Measurements from ENCODE around the gene SYNPO. TPM values are rescaled to one million over a fixed set of nuclear protein-coding genes. Genes with fewer than 3 reads are reported as not detected.

SYNPO gene
- polyA plus RNA-seq, 2 of the 4 experiments (the other 2 are of a cell fraction): 13.7 to 33.9 TPM

GRCh38 chr5:150651924-150652671, 11.6 kb downstream of the SYNPO start:
- POLR2A ChIA-PET: interaction anchor here (1.4 to 2.1 kb wide), 3 partner anchors 10 to 25 kb away, joined by 4 to 12 read pairs (median 5); no protein-coding TSS in a partner anchor
- ATAC-seq: no peak
- DNase-seq (ENCODE audit: low read depth in 1 of 2, low spot score in 1 of 2): no peak
- 83% methylated on average over 13 of the region's 13 CpGs for WGBS (ENCODE audit: missing lambda C conversion rate)
- Histone ChIP-seq H3K4me2 (no peak overlapping the region), H3K9me3 (no peaks in the 10 kb centered on the region), H3K4me1 (peaks cover 41% of the 10 kb centered on the region), H3K27ac (peak overlapping the region in 1 of 2 experiments; percentile 59; a peak in 3 of 6 replicates), H3K4me3 (no peak overlapping the region)
- CTCF ChIA-PET: interaction anchor here (0.7 to 11.2 kb wide), 8 partner anchors 9 to 91 kb away, joined by 3 to 143 read pairs (median 6); partner anchors contain the start of genes MYOZ3, RBM22 and SYNPO
- no peak for FAIRE-seq
- TF ChIP-seq EHF (CRISPR knock-in tag; IDR thresholded peaks at IDR 0.05) (no peak), NPAS2 (CRISPR knock-in tag; IDR thresholded peaks at IDR 0.05; ENCODE audit: borderline replicate concordance) (no peak), RARB (CRISPR knock-in tag; IDR thresholded peaks at IDR 0.05) (no peak)

- ChIA-PET POLR2A (interaction anchor here (0.6 to 2.1 kb wide), 5 partner anchors 11 to 204 kb away, joined by 3 to 12 read pairs (median 5); partner anchors contain the start of genes RPS14 and SYNPO), CTCF (interaction anchor here (0.9 to 11.2 kb wide), 11 partner anchors 10 to 194 kb away, joined by 4 to 143 read pairs (median 6); partner anchors contain the start of gene SYNPO)
- no peak for ATAC-seq
- Histone ChIP-seq H3K27ac (peak overlapping the region in 1 of 2 experiments; percentile 59; a peak in 3 of 6 replicates), H3K4me2 (no peak overlapping the region), H3K9me3 (no peaks in the 10 kb centered on the region), H3K4me3 (no peak overlapping the region), H3K4me1 (peaks cover 53% of the 10 kb centered on the region)
- FAIRE-seq: no peak
- TF ChIP-seq SMC3 (IDR thresholded peaks at IDR 0.05) (0 out of 3 replicates have a peak, but pooled peaks have one; percentile 12), ZSCAN20 (CRISPR knock-in tag; IDR thresholded peaks at IDR 0.05) (no peak)
- no peak for DNase-seq (ENCODE audit: low read depth in 1 of 2, low spot score in 1 of 2)
- 77% methylated on average over 5 of the region's 5 CpGs for WGBS (ENCODE audit: missing lambda C conversion rate)
Measured at GRCh38 chr5:150653145-150653761, 12.8 kb downstream of the SYNPO start.

DNA sequence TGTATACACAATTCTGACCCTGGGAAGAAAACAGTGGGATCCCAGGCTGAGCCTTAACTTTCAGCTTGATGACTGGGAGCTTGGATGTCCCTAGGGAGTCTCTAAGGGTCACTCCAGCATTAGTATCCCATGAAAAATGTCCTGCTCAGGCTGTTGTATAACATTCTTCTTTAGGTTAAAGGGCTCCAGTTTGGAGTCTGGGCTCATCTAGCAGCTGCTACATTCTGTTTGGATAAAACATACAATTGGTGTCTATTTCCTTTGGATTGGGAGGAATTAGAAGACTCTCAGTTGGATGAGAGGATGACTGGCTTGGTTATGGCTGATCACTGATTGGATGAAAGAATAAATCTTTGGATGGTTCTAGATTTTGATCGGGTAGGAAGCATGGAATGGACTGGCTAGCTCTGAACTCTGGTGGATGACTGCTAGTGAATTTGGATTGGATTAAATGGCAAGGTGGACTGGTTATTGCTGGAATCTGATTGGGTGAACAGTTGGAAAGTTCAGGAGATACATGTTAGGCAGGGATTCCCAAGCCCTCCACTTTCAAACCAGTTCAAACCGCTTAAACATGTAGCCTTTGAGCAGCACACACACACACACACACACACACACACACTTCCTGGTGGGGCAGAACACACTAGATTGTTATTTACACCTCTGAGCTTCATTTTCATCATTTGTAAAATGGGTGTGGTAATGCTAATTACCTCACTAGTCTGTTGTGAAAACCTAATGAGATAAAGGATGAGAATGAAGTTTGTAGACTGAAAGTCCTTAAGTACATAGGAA, 13.5 kb downstream of the SYNPO start:
- 88% methylated on average over 2 of the region's 2 CpGs for WGBS (ENCODE audit: missing lambda C conversion rate)
- ChIA-PET CTCF (interaction anchor here (0.8 to 11.2 kb wide), 10 partner anchors 10 to 195 kb away, joined by 3 to 143 read pairs (median 6); partner anchors contain the start of gene SYNPO), POLR2A (interaction anchor here (0.6 to 2.1 kb wide), 5 partner anchors 12 to 205 kb away, joined by 3 to 12 read pairs (median 5); partner anchors contain the start of genes RPS14 and SYNPO)
- no peak for TF ChIP-seq TFCP2L1 (CRISPR knock-in tag; IDR thresholded peaks at IDR 0.05)
- no peak for DNase-seq (ENCODE audit: low read depth in 1 of 2, low spot score in 1 of 2)
- H3K4me1 ChIP-seq: peaks cover 58% of the 10 kb centered on the region
- H3K4me3 ChIP-seq: no peak overlapping the region
- H3K27ac ChIP-seq: peak overlapping the region in 1 of 2 experiments; percentile 59; a peak in 2 of 6 replicates
- no peak for FAIRE-seq
- H3K4me2 ChIP-seq: no peak overlapping the region
- H3K9me3 ChIP-seq: no peaks in the 10 kb centered on the region
- no peak for ATAC-seq

GRCh38 chr5:150655221-150655620, 14.8 kb downstream of the SYNPO start:
- 89% methylated on average over 3 of the region's 3 CpGs for WGBS (ENCODE audit: missing lambda C conversion rate)
- Histone ChIP-seq H3K4me1 (peaks cover 54% of the 10 kb centered on the region), H3K27ac (peak overlapping the region in 1 of 2 experiments; percentile 96; a peak in 4 of 6 replicates), H3K4me2 (no peak overlapping the region), H3K4me3 (no peak overlapping the region), H3K9me3 (no peaks in the 10 kb centered on the region)
- no peak for FAIRE-seq
- no peak for DNase-seq (ENCODE audit: low read depth in 1 of 2, low spot score in 1 of 2)
- ATAC-seq: no peak
- POLR2A ChIA-PET: interaction anchor here (1.0 kb wide), 1 partner anchor 11 kb away, joined by 4 read pairs; no protein-coding TSS in a partner anchor
- TF ChIP-seq HMGXB4 (CRISPR knock-in tag; IDR thresholded peaks at IDR 0.05; ENCODE audit: borderline replicate concordance): no peak
- TF ChIP-seq MYC (IDR thresholded peaks at IDR 0.05; ENCODE audit: borderline replicate concordance, low read length): no peak
- no peak for TF ChIP-seq KDM5A (IDR thresholded peaks at IDR 0.05)
- no peak for TF ChIP-seq POLR2A (IDR thresholded peaks at IDR 0.05; ENCODE audit: low read length)
- TF ChIP-seq ZC3H11A (IDR thresholded peaks at IDR 0.05): no peak
- no peak for TF ChIP-seq RARB (CRISPR knock-in tag; IDR thresholded peaks at IDR 0.05)
- TF ChIP-seq, protein P1, sequence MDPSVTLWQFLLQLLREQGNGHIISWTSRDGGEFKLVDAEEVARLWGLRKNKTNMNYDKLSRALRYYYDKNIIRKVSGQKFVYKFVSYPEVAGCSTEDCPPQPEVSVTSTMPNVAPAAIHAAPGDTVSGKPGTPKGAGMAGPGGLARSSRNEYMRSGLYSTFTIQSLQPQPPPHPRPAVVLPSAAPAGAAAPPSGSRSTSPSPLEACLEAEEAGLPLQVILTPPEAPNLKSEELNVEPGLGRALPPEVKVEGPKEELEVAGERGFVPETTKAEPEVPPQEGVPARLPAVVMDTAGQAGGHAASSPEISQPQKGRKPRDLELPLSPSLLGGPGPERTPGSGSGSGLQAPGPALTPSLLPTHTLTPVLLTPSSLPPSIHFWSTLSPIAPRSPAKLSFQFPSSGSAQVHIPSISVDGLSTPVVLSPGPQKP (IDR thresholded peaks at IDR 0.05; ENCODE audit: low read depth, low read length): no peak
- no peak for TF ChIP-seq SMC3 (IDR thresholded peaks at IDR 0.05)
- TF ChIP-seq CHD4 (IDR thresholded peaks at IDR 0.05; ENCODE audit: borderline replicate concordance): no peak
- CTCF ChIA-PET: interaction anchor here (1.0 to 11.2 kb wide), 9 partner anchors 8 to 196 kb away, joined by 3 to 143 read pairs (median 6); partner anchors contain the start of gene SYNPO
